Measurements from ENCODE around the gene OR1M1.

GRCh38 chr19:9043524-9043923 lies 43.3 kb upstream of the OR1M1 start:
- no peak for TF ChIP-seq CTCF (IDR thresholded peaks at IDR 0.05; ENCODE audit: insufficient read depth, low read depth, low read length)
- TF ChIP-seq EZH2 (IDR thresholded peaks at IDR 0.05; ENCODE audit: insufficient read depth, low read length): no peak
